GM23338 (cell line): ENCODE measurements around the gene ZBTB2. TPM values are rescaled to one million over a fixed set of nuclear protein-coding genes. Genes with fewer than 3 reads are reported as not detected.
"Not testable (repeated sequence)": the region's sequence is repeated elsewhere in the genome, so short reads cannot be mapped to it uniquely, and the experiment has no call there.

ENCODE experiments used
- ATAC-seq: fragments of 200-7000 bp; cut with Tn5 transposase; 3 replicates; pipeline ENCODE4 v1.9.1; 2020
- DNase-seq: peaks from one replicate; pipeline ENCODE4 v3.0.0-alpha.2; 2015; ENCODE audit warnings: low spot score
- H2AFZ ChIP-seq: fragments of 200-600 bp; sonication (generic); 2 replicates; pipeline ENCODE4 v1.8.0; 2016; ENCODE audit warnings: antibody characterized with exemption, mild to moderate bottlenecking, moderate library complexity
- H3F3A ChIP-seq: fragments of 200-600 bp; sonication (generic); replicated peaks from 2 replicates; pipeline ENCODE4 v1.8.0; 2017; ENCODE audit warnings: antibody characterized with exemption, mixed run types, low read depth
- H3K27ac ChIP-seq: fragments of 200-600 bp; sonication (generic); 2 replicates; pipeline ENCODE4 v1.6.1; 2016; ENCODE audit warnings: low read depth
- H3K27me3 ChIP-seq: fragments of 200-600 bp; sonication (generic); 2 replicates; pipeline ENCODE4 v1.8.0; 2016; ENCODE audit warnings: mild to moderate bottlenecking, mixed run types, moderate library complexity; ENCODE audit not compliant: insufficient read depth
- H3K36me3 ChIP-seq: fragments of 200-600 bp; sonication (generic); 2 replicates; pipeline ENCODE4 v1.8.0; 2016; ENCODE audit warnings: mild to moderate bottlenecking; ENCODE audit not compliant: insufficient read depth
- H3K4me1 ChIP-seq: fragments of 200-600 bp; sonication (generic); 2 replicates; pipeline ENCODE4 v1.8.0; 2016; ENCODE audit warnings: mild to moderate bottlenecking, moderate library complexity; ENCODE audit not compliant: insufficient read depth
- H3K4me2 ChIP-seq: fragments of 200-600 bp; sonication (generic); 2 replicates; pipeline ENCODE4 v1.7.1; 2017; ENCODE audit warnings: mixed run types
- H3K4me3 ChIP-seq: fragments of 200-600 bp; sonication (generic); 2 replicates; pipeline ENCODE4 v1.6.1; 2016; ENCODE audit warnings: mixed run types
- H3K79me2 ChIP-seq: fragments of 200-600 bp; sonication (generic); replicated peaks from 2 replicates; pipeline ENCODE4 v1.8.0; 2017; ENCODE audit warnings: mild to moderate bottlenecking; ENCODE audit not compliant: insufficient read depth
- H3K9me2 ChIP-seq: fragments of 200-600 bp; sonication (generic); 2 replicates; pipeline ENCODE4 v1.8.0; 2017; ENCODE audit not compliant: insufficient read depth
- H4K20me1 ChIP-seq: fragments of 200-600 bp; sonication (generic); replicated peaks from 2 replicates; pipeline ENCODE4 v1.8.0; 2017; ENCODE audit warnings: mild to moderate bottlenecking; ENCODE audit not compliant: insufficient read depth
- H3K27ac Mint-ChIP-seq: 2 replicates; pipeline ENCODE4 v1.8.0; 2020; ENCODE audit warnings: inconsistent platforms, mild to moderate bottlenecking, moderate library complexity, mixed read lengths
- H3K27me3 Mint-ChIP-seq: 3 replicates; pipeline ENCODE4 v1.8.0; 2022; ENCODE audit warnings: low read depth, mild to moderate bottlenecking, moderate library complexity, mixed read lengths, inconsistent platforms; ENCODE audit not compliant: insufficient read depth, poor library complexity
- H3K36me3 Mint-ChIP-seq: 3 replicates; pipeline ENCODE4 v1.8.0; 2021; ENCODE audit warnings: low read depth, mild to moderate bottlenecking, inconsistent platforms, moderate library complexity, mixed read lengths
- H3K4me1 Mint-ChIP-seq: 3 replicates; pipeline ENCODE4 v1.8.0; 2020; ENCODE audit warnings: mild to moderate bottlenecking, inconsistent platforms, mixed read lengths
- H3K4me3 Mint-ChIP-seq: 3 replicates; pipeline ENCODE4 v1.8.0; 2021; ENCODE audit warnings: moderate library complexity, mild to moderate bottlenecking, inconsistent platforms, mixed read lengths
- H3K9me3 Mint-ChIP-seq: 3 replicates; pipeline ENCODE4 v1.8.0; 2020; ENCODE audit warnings: moderate library complexity, mild to moderate bottlenecking, inconsistent platforms, mixed read lengths
- CREB1 ChIP-seq: fragments of 250-450 bp; sonication (Bioruptor Pico); IDR thresholded peaks from 2 replicates; pipeline ENCODE4 v1.5.0; 2020; ENCODE audit warnings: low read depth, mild to moderate bottlenecking, moderate library complexity
- EZH2 ChIP-seq: fragments of 200-600 bp; sonication (generic); IDR thresholded peaks from one replicate; pipeline ENCODE4 v1.8.0; 2017; ENCODE audit warnings: antibody characterized with exemption, mild to moderate bottlenecking, low read depth; ENCODE audit not compliant: unreplicated experiment
- EZH2phosphoT487 ChIP-seq: fragments of 200-600 bp; sonication (generic); IDR thresholded peaks from one replicate; pipeline ENCODE4 v1.8.1; 2018; ENCODE audit warnings: antibody characterized with exemption; ENCODE audit not compliant: unreplicated experiment
- JUNB ChIP-seq: IDR thresholded peaks from one replicate; pipeline ENCODE4 v1.6.1; 2016; ENCODE audit warnings: antibody characterized with exemption; ENCODE audit not compliant: unreplicated experiment
- NANOG ChIP-seq: IDR thresholded peaks from 2 replicates; pipeline ENCODE4 v1.6.1; 2016; ENCODE audit warnings: antibody characterized with exemption, borderline replicate concordance
- POLR2AphosphoS5 ChIP-seq: IDR thresholded peaks from 2 replicates; pipeline ENCODE4 v1.6.1; 2016; ENCODE audit warnings: antibody characterized with exemption, low read depth
- STAT1 ChIP-seq: IDR thresholded peaks from one replicate; pipeline ENCODE4 v1.6.1; 2016; ENCODE audit warnings: antibody characterized with exemption; ENCODE audit not compliant: unreplicated experiment
- ZNF114 ChIP-seq: fragments of 250-450 bp; sonication (Bioruptor Pico); IDR thresholded peaks from 2 replicates; pipeline ENCODE4 v1.5.0; 2020; ENCODE audit warnings: mild to moderate bottlenecking, moderate library complexity
- ZNF331 ChIP-seq: fragments of 250-450 bp; sonication (Bioruptor Pico); IDR thresholded peaks from 2 replicates; pipeline ENCODE4 v1.5.0; 2020; ENCODE audit warnings: low read depth, mild to moderate bottlenecking, moderate library complexity
- polyA plus RNA-seq: library from polyadenylated mRNA; unstranded; fragments of >200 nt; fragmentation: Nextera tagmentation; extraction: Ambion mirVana; gene quantifications from 2 replicates; pipeline ENCODE4 v1.2.1, GENCODE V29; 2016
- total RNA-seq: library from RNA; depleted of rRNA; stranded (reverse); fragments of >200 nt; shearing (Covaris generic); gene quantifications from 2 replicates; pipeline ENCODE4 v1.2.3, GENCODE V29; 2014
- TF ChIP-seq, protein P1 (sequence below): IDR thresholded peaks from 2 replicates; pipeline ENCODE4 v1.6.1; 2016; ENCODE audit warnings: antibody characterized with exemption
- TF ChIP-seq, protein P2 (sequence below), 2 experiments: fragments of 200-600 bp in 1 of 2; sonication (generic) in 1 of 2; conservative IDR thresholded peaks; 2 replicates each; pipeline versions ENCODE4 v1.5.1 to v1.6.1; 2016 to 2017; ENCODE audit warnings: antibody characterized with exemption in 2 of 2, low read depth in 2 of 2, mild to moderate bottlenecking in 2 of 2, moderate library complexity in 1 of 2
- TF ChIP-seq, protein P3 (sequence below): IDR thresholded peaks from one replicate; pipeline ENCODE4 v1.6.1; 2018; ENCODE audit warnings: antibody characterized with exemption; ENCODE audit not compliant: unreplicated experiment

The ZBTB2 gene
- total and polyA plus RNA-seq, 2 experiments from 2014 or later, result 11.4 to 21.9 TPM

DNA sequence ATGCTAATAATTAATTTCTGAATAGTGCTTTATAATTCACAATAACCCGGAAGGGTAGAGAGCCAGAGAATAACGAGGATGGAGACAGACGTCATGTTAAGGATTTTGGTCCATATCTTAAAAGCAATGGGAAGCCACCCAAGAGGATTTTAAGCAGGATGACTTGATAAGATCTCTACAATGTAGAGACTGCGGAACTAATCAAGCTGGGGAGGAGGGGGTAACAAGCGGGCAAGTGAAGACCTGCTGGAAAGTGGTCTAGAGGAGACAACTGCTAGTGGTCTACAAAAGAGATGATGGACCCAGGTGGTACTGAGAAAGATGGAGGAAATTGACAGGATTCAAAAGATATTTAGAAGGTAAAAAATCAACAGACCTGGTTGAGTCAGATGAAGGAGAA lies 7.2 kb downstream of the ZBTB2 start:
- peaks cover 99% of the 10 kb centered on the region for H3K79me2 ChIP-seq

DNA sequence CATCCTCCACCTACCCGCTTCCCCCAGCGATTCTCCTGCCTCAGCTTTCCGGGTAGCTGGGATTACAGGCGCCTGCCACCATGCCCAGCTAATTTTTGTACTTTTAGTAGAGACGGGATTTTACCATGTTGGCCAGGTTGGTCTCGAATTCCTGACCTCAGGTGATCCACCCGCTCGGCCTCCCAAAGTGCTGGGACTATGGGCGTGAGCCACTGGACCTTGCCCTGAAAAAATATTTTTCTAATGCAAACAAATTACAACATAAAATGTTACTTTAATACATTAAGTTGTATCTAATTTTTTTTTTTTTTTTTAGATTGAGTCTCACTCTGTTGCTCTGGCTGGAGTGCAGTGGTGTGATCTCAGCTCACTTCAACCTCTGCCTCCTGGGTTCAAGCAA lies 8.7 kb downstream of the ZBTB2 start:
- Histone ChIP-seq H3K4me1 (peaks cover 10% of the 10 kb centered on the region), H3K79me2 (peaks cover 99% of the 10 kb centered on the region)
- H2AFZ ChIP-seq, H3K4me3 ChIP-seq, DNase-seq, H4K20me1 ChIP-seq, H3K9me3 Mint-ChIP-seq, H3F3A ChIP-seq, H3K4me2 ChIP-seq, H3K27ac ChIP-seq, H3K27me3 ChIP-seq, H3K27me3 Mint-ChIP-seq, H3K4me3 Mint-ChIP-seq, H3K36me3 ChIP-seq, ATAC-seq, H3K27ac Mint-ChIP-seq, H3K9me2 ChIP-seq: not testable (repeated sequence)
- Mint-ChIP-seq H3K4me1 (peaks cover 24% of the 10 kb centered on the region), H3K36me3 (peaks cover 12% of the 10 kb centered on the region)

More for the DNA sequence above, 7.2 kb downstream of the ZBTB2 start:
- Histone ChIP-seq H2AFZ (no peak overlapping the region), H3F3A (peaks cover 5% of the 10 kb centered on the region), H3K27ac (no peak overlapping the region), H3K4me3 (no peak overlapping the region), H3K9me2 (peaks cover 3% of the 10 kb centered on the region; the same call in 1 of the 2 replicates), H3K4me2 (no peak overlapping the region), H3K27me3 (no peaks in the 10 kb centered on the region), H3K36me3 (no peaks in the 10 kb centered on the region), H4K20me1 (no peaks in the 10 kb centered on the region), H3K4me1 (peaks cover 15% of the 10 kb centered on the region)
- Mint-ChIP-seq H3K4me3 (no peak overlapping the region), H3K36me3 (peaks cover 17% of the 10 kb centered on the region), H3K4me1 (peaks cover 18% of the 10 kb centered on the region), H3K27ac (0 out of 2 replicates have a peak overlapping the region, but pooled peaks have one; percentile 19), H3K9me3 (no peaks in the 10 kb centered on the region; the same call in 2 of the 3 replicates), H3K27me3 (peaks cover 2% of the 10 kb centered on the region)
- ATAC-seq, result no peak
- TF ChIP-seq ZNF331 (CRISPR knock-in tag) (no peak), JUNB (no peak), POLR2AphosphoS5 (no peak)
- no peak for DNase-seq

DNA sequence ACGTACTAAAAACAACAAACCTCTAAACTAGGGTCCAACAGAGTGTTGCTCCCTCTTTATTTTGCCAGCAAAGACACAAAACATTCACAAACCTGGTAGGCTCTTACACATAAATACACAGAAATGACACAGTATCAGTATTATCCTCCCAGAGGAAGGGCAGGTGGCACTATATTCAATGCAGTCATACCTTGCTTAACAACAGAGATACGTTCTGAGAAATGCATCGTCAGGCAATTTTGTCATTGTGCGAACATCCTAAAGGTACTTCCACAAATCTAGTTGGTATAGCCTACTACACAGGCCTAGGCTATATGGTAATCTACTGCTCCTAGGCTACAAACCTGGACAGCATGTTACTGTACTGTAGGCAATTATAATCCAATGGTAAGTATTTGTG lies 9.6 kb downstream of the ZBTB2 start:
- no peaks in the 10 kb centered on the region for H3K36me3 ChIP-seq
- no peaks in the 10 kb centered on the region for H3K9me2 ChIP-seq
- peaks cover 99% of the 10 kb centered on the region for H3K79me2 ChIP-seq
- H3K27ac ChIP-seq, result no peak overlapping the region
- Mint-ChIP-seq H3K27ac (0 out of 2 replicates have a peak overlapping the region, but pooled peaks have one; percentile 2), H3K4me1 (peaks cover 24% of the 10 kb centered on the region), H3K36me3 (peaks cover 5% of the 10 kb centered on the region), H3K27me3 (peaks cover 2% of the 10 kb centered on the region), H3K4me3 (no peak overlapping the region), H3K9me3 (no peaks in the 10 kb centered on the region)
- peaks cover 10% of the 10 kb centered on the region for H3K4me1 ChIP-seq
- H4K20me1 ChIP-seq, result no peaks in the 10 kb centered on the region
- ATAC-seq, result no peak
- H3K4me2 ChIP-seq, result no peak overlapping the region
- no peak overlapping the region for H3K4me3 ChIP-seq
- H2AFZ ChIP-seq, result no peak overlapping the region
- no peaks in the 10 kb centered on the region for H3K27me3 ChIP-seq
- no peak for TF ChIP-seq EZH2
- TF ChIP-seq, protein P1, sequence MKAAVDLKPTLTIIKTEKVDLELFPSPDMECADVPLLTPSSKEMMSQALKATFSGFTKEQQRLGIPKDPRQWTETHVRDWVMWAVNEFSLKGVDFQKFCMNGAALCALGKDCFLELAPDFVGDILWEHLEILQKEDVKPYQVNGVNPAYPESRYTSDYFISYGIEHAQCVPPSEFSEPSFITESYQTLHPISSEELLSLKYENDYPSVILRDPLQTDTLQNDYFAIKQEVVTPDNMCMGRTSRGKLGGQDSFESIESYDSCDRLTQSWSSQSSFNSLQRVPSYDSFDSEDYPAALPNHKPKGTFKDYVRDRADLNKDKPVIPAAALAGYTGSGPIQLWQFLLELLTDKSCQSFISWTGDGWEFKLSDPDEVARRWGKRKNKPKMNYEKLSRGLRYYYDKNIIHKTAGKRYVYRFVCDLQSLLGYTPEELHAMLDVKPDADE, result no peak
- TF ChIP-seq, protein P2, sequence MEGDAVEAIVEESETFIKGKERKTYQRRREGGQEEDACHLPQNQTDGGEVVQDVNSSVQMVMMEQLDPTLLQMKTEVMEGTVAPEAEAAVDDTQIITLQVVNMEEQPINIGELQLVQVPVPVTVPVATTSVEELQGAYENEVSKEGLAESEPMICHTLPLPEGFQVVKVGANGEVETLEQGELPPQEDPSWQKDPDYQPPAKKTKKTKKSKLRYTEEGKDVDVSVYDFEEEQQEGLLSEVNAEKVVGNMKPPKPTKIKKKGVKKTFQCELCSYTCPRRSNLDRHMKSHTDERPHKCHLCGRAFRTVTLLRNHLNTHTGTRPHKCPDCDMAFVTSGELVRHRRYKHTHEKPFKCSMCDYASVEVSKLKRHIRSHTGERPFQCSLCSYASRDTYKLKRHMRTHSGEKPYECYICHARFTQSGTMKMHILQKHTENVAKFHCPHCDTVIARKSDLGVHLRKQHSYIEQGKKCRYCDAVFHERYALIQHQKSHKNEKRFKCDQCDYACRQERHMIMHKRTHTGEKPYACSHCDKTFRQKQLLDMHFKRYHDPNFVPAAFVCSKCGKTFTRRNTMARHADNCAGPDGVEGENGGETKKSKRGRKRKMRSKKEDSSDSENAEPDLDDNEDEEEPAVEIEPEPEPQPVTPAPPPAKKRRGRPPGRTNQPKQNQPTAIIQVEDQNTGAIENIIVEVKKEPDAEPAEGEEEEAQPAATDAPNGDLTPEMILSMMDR (conservative IDR thresholded peaks at IDR 0.05; ENCODE audit: low read depth in 2 of 2), result no peak
- TF ChIP-seq STAT1, result no peak
- no peak for TF ChIP-seq NANOG
- no peak for TF ChIP-seq ZNF114 (CRISPR knock-in tag)
- TF ChIP-seq, protein P3, sequence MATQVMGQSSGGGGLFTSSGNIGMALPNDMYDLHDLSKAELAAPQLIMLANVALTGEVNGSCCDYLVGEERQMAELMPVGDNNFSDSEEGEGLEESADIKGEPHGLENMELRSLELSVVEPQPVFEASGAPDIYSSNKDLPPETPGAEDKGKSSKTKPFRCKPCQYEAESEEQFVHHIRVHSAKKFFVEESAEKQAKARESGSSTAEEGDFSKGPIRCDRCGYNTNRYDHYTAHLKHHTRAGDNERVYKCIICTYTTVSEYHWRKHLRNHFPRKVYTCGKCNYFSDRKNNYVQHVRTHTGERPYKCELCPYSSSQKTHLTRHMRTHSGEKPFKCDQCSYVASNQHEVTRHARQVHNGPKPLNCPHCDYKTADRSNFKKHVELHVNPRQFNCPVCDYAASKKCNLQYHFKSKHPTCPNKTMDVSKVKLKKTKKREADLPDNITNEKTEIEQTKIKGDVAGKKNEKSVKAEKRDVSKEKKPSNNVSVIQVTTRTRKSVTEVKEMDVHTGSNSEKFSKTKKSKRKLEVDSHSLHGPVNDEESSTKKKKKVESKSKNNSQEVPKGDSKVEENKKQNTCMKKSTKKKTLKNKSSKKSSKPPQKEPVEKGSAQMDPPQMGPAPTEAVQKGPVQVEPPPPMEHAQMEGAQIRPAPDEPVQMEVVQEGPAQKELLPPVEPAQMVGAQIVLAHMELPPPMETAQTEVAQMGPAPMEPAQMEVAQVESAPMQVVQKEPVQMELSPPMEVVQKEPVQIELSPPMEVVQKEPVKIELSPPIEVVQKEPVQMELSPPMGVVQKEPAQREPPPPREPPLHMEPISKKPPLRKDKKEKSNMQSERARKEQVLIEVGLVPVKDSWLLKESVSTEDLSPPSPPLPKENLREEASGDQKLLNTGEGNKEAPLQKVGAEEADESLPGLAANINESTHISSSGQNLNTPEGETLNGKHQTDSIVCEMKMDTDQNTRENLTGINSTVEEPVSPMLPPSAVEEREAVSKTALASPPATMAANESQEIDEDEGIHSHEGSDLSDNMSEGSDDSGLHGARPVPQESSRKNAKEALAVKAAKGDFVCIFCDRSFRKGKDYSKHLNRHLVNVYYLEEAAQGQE, result no peak
- TF ChIP-seq POLR2AphosphoS5, result no peak
- TF ChIP-seq ZNF331 (CRISPR knock-in tag), result no peak
- TF ChIP-seq CREB1 (CRISPR knock-in tag), result no peak
- no peak for TF ChIP-seq EZH2phosphoT487
- no peaks in the 10 kb centered on the region; the same call in 1 of the 2 replicates for H3F3A ChIP-seq
- no peak for DNase-seq
